Lower leg skin (tissue), 4 donors: Measurements from ENCODE around the gene ARHGDIG. TPM values are rescaled to one million over a fixed set of nuclear protein-coding genes. Genes with fewer than 3 reads are reported as not detected.

Experiments used
- DNase-seq, 2 donors: peaks; one replicate each; pipeline ENCODE4 v3.0.0-alpha.2; 2019; ENCODE audit warnings: low spot score in 2 of 2
- H3K4me3 ChIP-seq: fragments of 200-600 bp; sonication (generic); 2 replicates; pipeline ENCODE4 v1.5.1; 2017; ENCODE audit warnings: mild to moderate bottlenecking, low read depth; ENCODE audit not compliant: poor library complexity, severe bottlenecking
- CTCF ChIP-seq, 3 donors: fragments of 450-650 bp; IDR thresholded peaks; one replicate each; pipeline ENCODE4 v1.5.1; 2016; ENCODE audit warnings: antibody characterized with exemption in 3 of 3, mild to moderate bottlenecking in 3 of 3, moderate library complexity in 2 of 3
- POLR2A ChIP-seq, 2 donors: fragments of 450-650 bp; IDR thresholded peaks; one replicate each; pipeline ENCODE4 v1.6.1; 2016 to 2017; ENCODE audit warnings: antibody characterized with exemption in 2 of 2, mild to moderate bottlenecking in 1 of 2, moderate library complexity in 1 of 2
- WGBS, 2 donors: methylation state at CpG; one replicate each; pipeline ENCODE4 v1.1.5; 2018; 5-methylcytosine and 5-hydroxymethylcytosine counted together
- intact Hi-C: fragments of 100-400 bp; cut with DNase I; formaldehyde crosslinking; loops from one replicate; pipeline ENCODE4 v1.15.0; 2023; ENCODE audit warnings: low total_unique reads
- total RNA-seq, 4 donors: library from RNA; depleted of rRNA; stranded (reverse); fragments of >200 nt; gene quantifications; one replicate each; pipeline ENCODE4 v1.1.0, GENCODE V29; 2016

The ARHGDIG gene
- total RNA-seq, 4 donors from 2014 or later: not detected

- no peak overlapping the region for H3K4me3 ChIP-seq
- TF ChIP-seq CTCF (IDR thresholded peaks at IDR 0.05): no peak
- no peak for TF ChIP-seq POLR2A (IDR thresholded peaks at IDR 0.05)
- DNase-seq: no peak
- intact Hi-C loops: no loop called here
- WGBS, 2 donors: 95 to 97% methylated on average over 5 of the region's 5 CpGs
Measured at GRCh38 chr16:317583-317982, 37.2 kb downstream of the ARHGDIG start.

GRCh38 chr16:318628-319027 lies 38.2 kb downstream of the ARHGDIG start:
- no peak for DNase-seq
- 91 to 93% methylated on average over 20 to 22 of the region's 22 CpGs for WGBS, 2 donors
- no peak overlapping the region for H3K4me3 ChIP-seq
- intact Hi-C loops: no loop called here
- TF ChIP-seq CTCF (IDR thresholded peaks at IDR 0.05) (no peak), POLR2A (IDR thresholded peaks at IDR 0.05) (no peak)

- WGBS, 2 donors: 93% methylated on average over 5 of the region's 5 CpGs
- intact Hi-C loops: no loop called here
- H3K4me3 ChIP-seq: no peak overlapping the region
- DNase-seq: no peak
- TF ChIP-seq POLR2A (IDR thresholded peaks at IDR 0.05) (no peak), CTCF (IDR thresholded peaks at IDR 0.05) (no peak)
Measured at GRCh38 chr16:320206-320605, 39.8 kb downstream of the ARHGDIG start.

- no peak overlapping the region for H3K4me3 ChIP-seq
- TF ChIP-seq CTCF (IDR thresholded peaks at IDR 0.05): no peak
- TF ChIP-seq POLR2A (IDR thresholded peaks at IDR 0.05): no peak
- WGBS, 2 donors: 65 to 72% methylated on average over 9 of the region's 9 CpGs
- intact Hi-C loops: no loop called here
- DNase-seq: no peak
Measured at GRCh38 chr16:321532-321931, 41.1 kb downstream of the ARHGDIG start.

GRCh38 chr16:322476-323143 lies 42.2 kb downstream of the ARHGDIG start:
- no peak for TF ChIP-seq CTCF (IDR thresholded peaks at IDR 0.05)
- TF ChIP-seq POLR2A (IDR thresholded peaks at IDR 0.05): no peak
- no peak for DNase-seq
- intact Hi-C loops: no loop called here
- no peak overlapping the region for H3K4me3 ChIP-seq
- 88 to 95% methylated on average over 12 to 13 of the region's 13 CpGs for WGBS, 2 donors

DNA sequence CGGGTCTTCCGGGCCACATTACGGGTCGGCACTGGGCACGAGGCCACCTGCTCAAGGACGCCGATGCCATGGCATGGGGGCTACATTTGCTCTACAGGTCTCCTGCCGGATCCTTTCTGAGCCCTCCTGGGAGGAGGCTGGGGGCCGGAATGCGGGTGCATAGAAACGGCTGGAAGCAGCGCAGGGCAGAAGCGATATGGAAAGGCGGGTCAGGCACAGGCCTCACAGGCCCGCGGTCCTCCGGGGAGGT lies 43.7 kb downstream of the ARHGDIG start:
- no peak for DNase-seq
- intact Hi-C loops: no loop called here
- H3K4me3 ChIP-seq: no peak overlapping the region
- TF ChIP-seq POLR2A (IDR thresholded peaks at IDR 0.05) (no peak), CTCF (IDR thresholded peaks at IDR 0.05) (no peak)
- WGBS, 2 donors: 91 to 92% methylated on average over 11 to 15 of the region's 17 CpGs
